Measurements from ENCODE around the gene NUDT14. TPM values are rescaled to one million over a fixed set of nuclear protein-coding genes. Genes with fewer than 3 reads are reported as not detected.
A peak's percentile ranks its signal among the peaks of the same experiment; 100 is the strongest.

The NUDT14 gene
- total RNA-seq, 6 experiments from 2014 or later, result 9.0 to 27.4 (median 11.4) TPM

DNA sequence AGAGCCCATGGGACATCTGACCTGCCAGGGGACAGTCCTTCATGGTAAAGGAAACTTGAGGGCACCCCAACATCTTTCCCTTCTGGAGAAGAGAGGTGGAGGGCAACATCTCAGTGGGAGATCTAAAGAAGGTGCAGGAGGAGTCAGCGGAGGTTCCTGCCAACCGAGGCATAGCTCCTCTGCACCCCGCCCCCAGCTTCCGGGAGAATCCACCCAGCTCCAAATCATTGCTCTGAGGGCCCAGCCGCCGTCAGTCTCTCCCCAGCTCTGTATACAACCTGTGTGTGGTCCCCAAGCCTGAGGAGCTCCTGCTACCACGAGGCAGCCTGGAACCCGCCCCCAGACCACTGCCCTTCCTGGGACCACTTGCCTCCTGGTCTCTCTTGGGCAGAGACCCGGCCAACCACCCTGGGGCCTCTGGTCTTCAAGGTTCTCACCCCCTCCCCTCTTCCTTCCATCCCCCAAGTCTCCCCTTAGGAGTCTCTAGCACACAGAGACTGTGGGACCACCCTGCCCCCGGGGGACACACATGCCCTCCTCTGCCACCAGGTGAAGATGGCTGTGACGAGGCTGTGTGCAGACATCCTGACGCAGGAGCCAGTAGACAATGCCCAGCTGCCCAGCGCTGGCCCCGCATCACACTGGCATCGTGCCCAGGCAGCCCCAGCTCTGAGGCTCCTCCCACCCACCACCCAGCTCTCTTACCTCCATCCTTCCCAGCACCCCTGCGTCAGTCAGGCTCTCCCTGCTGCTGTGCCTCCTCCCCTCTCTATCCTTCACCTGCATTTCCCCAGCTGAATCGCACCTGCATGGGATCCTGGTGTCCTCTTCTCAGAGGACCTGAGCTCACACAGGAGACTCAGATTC is 13.0 kb upstream of the NUDT14 start:
- WGBS (ENCODE audit: insufficient coverage, low coverage, low lambda C conversion rate, missing lambda C conversion rate), result 41% methylated on average over 7 of the region's 17 CpGs
- no peaks in the 10 kb centered on the region for H3K9me3 ChIP-seq
- no peak for DNase-seq
- TF ChIP-seq POLR2A (IDR thresholded peaks at IDR 0.05), result no peak
- TF ChIP-seq, protein P1, sequence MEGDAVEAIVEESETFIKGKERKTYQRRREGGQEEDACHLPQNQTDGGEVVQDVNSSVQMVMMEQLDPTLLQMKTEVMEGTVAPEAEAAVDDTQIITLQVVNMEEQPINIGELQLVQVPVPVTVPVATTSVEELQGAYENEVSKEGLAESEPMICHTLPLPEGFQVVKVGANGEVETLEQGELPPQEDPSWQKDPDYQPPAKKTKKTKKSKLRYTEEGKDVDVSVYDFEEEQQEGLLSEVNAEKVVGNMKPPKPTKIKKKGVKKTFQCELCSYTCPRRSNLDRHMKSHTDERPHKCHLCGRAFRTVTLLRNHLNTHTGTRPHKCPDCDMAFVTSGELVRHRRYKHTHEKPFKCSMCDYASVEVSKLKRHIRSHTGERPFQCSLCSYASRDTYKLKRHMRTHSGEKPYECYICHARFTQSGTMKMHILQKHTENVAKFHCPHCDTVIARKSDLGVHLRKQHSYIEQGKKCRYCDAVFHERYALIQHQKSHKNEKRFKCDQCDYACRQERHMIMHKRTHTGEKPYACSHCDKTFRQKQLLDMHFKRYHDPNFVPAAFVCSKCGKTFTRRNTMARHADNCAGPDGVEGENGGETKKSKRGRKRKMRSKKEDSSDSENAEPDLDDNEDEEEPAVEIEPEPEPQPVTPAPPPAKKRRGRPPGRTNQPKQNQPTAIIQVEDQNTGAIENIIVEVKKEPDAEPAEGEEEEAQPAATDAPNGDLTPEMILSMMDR (IDR thresholded peaks at IDR 0.05), result no peak
- peaks cover 0 to 5% (median 0%) of the 10 kb centered on the region in 4 donors for H3K4me1 ChIP-seq
- no peak overlapping the region for H3K27ac ChIP-seq
- H3K4me3 ChIP-seq, result no peak overlapping the region
- no peak for ATAC-seq
- intact Hi-C loops (cut with DNase I), result no loop called here
- no peaks in the 10 kb centered on the region for H3K36me3 ChIP-seq
- peaks cover 0 to 7% of the 10 kb centered on the region in 2 donors for H3K27me3 ChIP-seq

- intact Hi-C loops (cut with DNase I), result no loop called here
- no peak overlapping the region for H3K4me3 ChIP-seq
- 29% methylated on average over 5 of the region's 29 CpGs for WGBS (ENCODE audit: insufficient coverage, low coverage, low lambda C conversion rate, missing lambda C conversion rate)
- H3K27me3 ChIP-seq, result peaks cover 0 to 7% of the 10 kb centered on the region in 2 donors
- no peaks in the 10 kb centered on the region for H3K36me3 ChIP-seq
- peak in 3 of 4 donors; percentile 4 to 27 (median 23) for ATAC-seq
- DNase-seq, result no peak
- no peaks in the 10 kb centered on the region for H3K9me3 ChIP-seq
- TF ChIP-seq, protein P1 (IDR thresholded peaks at IDR 0.05), result no peak
- TF ChIP-seq POLR2A (IDR thresholded peaks at IDR 0.05), result no peak
- H3K4me1 ChIP-seq, result peaks cover 0 to 5% (median 0%) of the 10 kb centered on the region in 4 donors
- H3K27ac ChIP-seq, result no peak overlapping the region
Measured at GRCh38 chr14:105192866-105193731, 12.0 kb upstream of the NUDT14 start.

GRCh38 chr14:105187935-105188524 is 6.9 kb upstream of the NUDT14 start:
- no peak overlapping the region for H3K27ac ChIP-seq
- ATAC-seq, result peak in 2 of 4 donors; percentile 34 to 42
- H3K36me3 ChIP-seq, result no peaks in the 10 kb centered on the region
- DNase-seq, result no peak
- TF ChIP-seq, protein P1 (IDR thresholded peaks at IDR 0.05), result peak in 1 of 4 donors; percentile 9
- TF ChIP-seq POLR2A (IDR thresholded peaks at IDR 0.05), result no peak
- H3K4me3 ChIP-seq, result no peak overlapping the region
- H3K4me1 ChIP-seq, result no peaks in the 10 kb centered on the region
- 81% methylated on average over 2 of the region's 14 CpGs for WGBS (ENCODE audit: insufficient coverage, low coverage, low lambda C conversion rate, missing lambda C conversion rate)
- intact Hi-C loops (cut with DNase I), result no loop called here
- no peaks in the 10 kb centered on the region for H3K9me3 ChIP-seq
- H3K27me3 ChIP-seq, result no peaks in the 10 kb centered on the region

GRCh38 chr14:105187116-105187515 is 6.0 kb upstream of the NUDT14 start:
- Histone ChIP-seq H3K36me3 (no peaks in the 10 kb centered on the region), H3K27me3 (no peaks in the 10 kb centered on the region), H3K4me3 (no peak overlapping the region), H3K9me3 (no peaks in the 10 kb centered on the region), H3K4me1 (no peaks in the 10 kb centered on the region), H3K27ac (no peak overlapping the region)
- DNase-seq (no peak), ATAC-seq (no peak)
- WGBS (ENCODE audit: insufficient coverage, low coverage, low lambda C conversion rate, missing lambda C conversion rate), result 35% methylated on average over 2 of the region's 4 CpGs
- intact Hi-C loops (cut with DNase I), result no loop called here
- TF ChIP-seq, protein P1 (IDR thresholded peaks at IDR 0.05), result no peak
- TF ChIP-seq POLR2A (IDR thresholded peaks at IDR 0.05), result no peak
